HG02610 (cell line): Measurements from ENCODE around the gene INO80B.

ENCODE experiments used
- ATAC-seq: cut with Tn5 transposase; IDR thresholded peaks from one replicate; pipeline ENCODE4 v1.9.1; 2021; ENCODE audit warnings: mild to moderate bottlenecking, moderate library complexity; ENCODE audit not compliant: unreplicated experiment

The INO80B gene

DNA sequence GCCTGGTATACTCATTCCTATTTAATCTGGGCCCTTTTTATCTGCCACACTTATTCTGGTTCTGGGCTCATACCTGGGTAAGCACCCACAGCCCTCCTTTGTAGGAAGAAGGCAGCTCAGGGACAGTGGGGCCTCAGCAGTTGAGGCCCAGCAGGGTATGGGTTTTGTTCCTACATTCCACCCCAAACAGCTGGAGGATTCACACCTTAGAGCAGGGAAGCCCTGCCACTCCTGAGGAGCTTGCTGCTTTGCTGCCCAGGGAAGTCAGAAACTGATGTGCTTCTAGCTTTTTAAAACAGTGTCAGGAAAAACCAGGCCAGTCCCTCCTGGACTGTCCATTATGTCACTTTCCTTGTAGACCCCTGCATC lies 45.7 kb downstream of the INO80B start:
- ATAC-seq = no peak

DNA sequence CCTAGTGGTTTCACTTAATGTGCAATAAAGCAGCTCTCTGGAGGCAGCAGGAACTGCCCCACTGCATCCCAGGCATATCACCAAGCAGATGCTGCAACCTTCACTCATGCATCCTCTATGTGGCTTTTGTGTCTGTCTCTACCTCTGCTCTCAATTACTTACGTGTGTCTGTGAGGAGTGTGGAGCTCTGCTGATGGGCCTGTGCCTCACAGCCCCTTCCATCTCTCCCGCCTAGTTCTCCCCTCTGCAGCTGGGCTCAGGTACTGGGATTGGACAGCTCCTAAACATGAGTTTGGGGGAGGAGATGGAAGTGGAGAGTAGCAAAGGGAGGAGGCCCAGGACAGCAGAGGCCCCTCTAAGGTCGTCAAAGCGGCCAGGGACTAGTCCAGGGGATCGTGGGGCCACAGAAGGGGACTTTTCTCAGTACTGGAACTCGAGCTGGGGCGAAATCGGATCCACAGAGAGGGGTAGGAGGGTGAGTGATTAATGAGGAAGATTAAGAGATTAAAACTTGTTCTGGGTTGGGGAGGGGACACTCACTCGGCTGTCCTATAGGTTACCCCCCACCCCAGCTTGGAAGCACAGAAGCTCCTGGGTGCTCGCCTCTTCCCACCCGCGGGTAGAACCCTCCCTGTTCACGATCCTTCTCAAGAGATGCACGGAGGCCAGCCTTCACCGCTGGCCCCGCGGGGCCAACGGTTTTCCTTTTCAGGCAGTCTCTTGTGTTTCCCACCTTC lies 46.6 kb downstream of the INO80B start:
- no peak for ATAC-seq

GRCh38 chr2:74502147-74502719 lies 47.3 kb downstream of the INO80B start:
- ATAC-seq = no peak

- ATAC-seq = peak; percentile 40
Observed at GRCh38 chr2:74502720-74503505, 48.0 kb downstream of the INO80B start.

DNA sequence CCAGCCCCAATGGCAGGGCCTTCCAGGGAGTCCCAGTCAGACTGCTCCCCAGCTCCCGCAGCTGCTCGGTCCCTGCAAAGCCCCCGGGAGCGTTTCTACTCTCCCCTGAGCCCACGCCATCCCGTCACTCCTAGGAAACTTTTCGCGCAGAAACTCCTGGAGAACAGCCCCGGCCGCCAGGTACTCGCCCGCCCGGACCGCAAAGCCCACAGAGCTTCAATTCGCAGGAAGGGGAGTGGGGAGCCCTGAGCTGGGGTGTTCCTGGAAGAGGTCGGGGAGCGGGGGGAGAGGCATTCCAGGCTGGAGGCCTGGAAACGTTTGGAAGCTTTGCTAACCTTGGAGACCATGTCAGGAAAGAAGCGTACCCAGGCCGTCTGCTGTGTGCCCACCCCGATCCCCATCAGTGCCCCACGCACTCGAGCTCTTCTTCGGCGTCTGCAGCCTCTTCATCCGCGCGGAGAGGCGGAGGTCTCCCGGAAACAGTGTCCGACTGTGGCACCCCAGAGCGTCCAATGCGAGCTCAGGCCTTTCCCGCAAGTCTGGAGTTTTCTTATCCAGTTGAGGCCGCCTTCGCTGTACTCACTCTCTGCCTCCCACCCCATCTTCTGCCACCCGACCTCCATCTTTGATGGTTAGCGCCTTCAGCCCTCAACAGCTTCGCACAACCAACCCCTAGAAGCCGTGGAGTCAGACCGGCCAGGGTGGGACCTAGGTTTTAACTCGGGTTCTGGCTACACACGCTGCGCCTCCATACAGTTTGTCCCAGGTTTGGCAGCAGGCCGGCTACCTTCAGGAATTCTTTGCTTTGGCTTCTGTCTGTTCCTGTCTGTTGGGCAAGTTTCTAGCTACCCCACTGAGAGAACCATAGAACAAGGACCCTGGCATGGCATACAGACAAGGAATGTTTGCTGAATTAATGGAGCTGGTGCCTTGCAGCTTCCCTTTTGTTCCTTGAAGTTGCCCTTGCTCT lies 48.9 kb downstream of the INO80B start:
- no peak for ATAC-seq

GRCh38 chr2:74504591-74504990 lies 49.7 kb downstream of the INO80B start:
- no peak for ATAC-seq

DNA sequence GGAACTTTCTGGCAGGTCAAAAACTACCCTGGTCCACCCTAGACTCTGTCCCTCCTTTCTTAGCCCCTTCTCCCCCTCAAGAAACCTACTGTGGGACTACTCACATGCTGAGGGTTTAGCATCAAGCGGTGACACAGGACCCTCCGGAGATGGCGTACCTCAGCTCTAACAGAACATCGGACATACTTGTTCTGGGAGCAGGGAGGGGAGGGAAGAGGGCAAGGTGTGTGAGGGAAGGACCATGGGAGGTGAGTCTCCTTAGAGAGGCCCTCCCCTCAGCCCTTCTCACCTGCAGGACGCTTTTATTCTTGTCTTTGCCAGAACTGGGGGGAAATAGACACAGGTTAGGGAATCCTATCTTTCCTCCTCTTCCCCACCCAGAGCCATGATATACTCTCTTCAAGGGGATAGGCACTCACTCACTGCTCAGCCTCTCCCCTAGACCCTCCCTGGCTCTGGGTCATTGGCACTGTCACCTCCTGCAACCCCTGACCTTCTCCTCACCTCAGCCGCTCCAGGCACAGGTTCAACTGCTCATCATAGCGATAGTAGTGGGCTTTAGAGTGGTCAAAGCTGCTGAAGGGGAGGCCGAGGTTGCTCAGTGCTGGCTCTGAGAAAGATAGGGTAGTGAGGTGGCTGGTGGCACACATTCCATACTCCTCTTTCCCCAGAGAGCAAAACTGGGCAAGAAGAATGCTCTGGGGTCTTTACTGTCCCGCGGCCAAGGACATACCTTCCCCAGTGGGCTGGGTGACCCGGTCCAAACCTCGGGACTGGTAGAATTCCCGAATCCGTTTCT lies 50.8 kb downstream of the INO80B start:
- ATAC-seq = no peak

DNA sequence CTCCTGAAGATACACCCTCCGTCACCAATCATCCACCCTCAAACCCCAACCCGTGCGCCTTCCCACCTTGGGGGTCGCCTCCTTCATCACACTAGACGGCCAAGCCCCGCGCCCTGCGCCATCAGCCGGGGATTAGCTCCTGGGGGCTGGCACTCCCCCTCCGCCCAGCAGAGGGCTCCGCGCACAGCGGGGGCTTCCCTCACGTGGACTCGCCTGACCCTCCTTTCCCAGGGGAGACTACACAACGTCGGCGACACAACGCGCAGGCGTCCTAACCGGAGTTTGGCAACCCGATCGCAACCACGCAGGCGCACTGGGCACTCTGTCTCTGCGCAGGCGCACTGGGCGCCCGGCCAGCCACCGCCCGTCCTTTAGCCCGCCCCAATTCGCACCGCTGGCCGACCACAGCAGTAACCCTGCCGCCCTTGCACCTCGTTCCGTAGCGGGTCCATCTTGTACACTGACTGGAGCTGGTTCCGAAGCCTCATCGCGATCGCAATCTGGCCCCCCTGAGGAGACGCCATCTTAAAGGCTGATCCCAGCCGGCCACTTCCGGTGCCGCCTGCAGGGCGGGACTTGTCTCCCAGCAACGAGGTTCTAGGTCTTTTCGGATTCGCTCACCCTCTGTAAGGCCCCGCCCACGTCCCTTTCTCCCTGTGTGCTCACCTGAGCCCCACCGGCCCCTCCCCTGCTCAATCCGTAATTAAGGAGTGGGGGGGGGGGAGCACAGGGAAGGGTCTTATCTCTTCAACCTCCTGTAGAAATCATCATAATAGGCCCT lies 52.4 kb downstream of the INO80B start, which contains the start of gene PCGF1:
Gene PCGF1, minus strand, starts transcription at position 551 of the 781 bp plus-strand sequence. Its CDS starts 27 bp downstream, at position 524.
- ATAC-seq = peak; percentile 88
